COLO668 (cell line): Measurements from ENCODE around the gene C19orf33.

Experiments used
- DNase-seq: peaks from one replicate; lab custom pipeline; 2025; ENCODE audit not compliant: unreplicated experiment; lab: John Stamatoyannopoulos, UW

The C19orf33 gene

DNA sequence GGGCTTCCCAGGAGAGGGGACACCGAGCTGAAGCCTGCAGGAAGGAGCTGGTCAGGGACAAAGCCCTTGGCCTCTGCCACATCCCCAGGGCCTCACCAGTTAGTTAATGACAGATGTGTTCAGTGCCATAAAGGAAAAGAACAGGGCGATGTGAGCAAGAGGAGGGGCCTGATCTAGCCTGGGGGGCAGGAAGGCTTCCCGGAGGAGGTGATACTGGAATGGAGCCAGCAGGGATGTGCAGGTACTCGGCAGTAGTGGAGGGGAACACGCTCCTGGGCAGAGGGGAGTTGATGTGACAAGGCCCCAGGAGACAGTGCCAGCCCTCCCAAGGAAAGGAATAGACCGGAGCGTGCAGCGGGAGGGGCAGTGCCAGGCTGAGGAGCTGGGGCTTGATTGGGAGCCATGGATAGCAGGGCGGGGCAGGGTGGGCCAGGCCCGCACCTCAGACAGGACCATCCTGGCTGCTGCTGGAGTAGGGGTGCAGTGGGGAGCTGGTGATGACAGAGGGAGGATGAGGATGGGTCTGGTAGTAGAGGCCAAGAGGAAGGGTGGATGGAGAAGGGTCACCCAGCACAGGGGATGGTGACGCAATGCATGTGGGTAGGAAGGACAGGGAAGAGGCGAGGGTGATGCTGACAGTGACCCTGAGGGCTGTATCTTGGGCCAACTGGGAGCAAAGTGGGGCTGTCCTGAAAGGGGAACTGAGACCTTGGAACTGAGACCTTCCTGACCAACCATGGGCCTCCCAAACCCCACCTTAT lies 4.1 kb downstream of the C19orf33 start:
- no peak for DNase-seq

DNA sequence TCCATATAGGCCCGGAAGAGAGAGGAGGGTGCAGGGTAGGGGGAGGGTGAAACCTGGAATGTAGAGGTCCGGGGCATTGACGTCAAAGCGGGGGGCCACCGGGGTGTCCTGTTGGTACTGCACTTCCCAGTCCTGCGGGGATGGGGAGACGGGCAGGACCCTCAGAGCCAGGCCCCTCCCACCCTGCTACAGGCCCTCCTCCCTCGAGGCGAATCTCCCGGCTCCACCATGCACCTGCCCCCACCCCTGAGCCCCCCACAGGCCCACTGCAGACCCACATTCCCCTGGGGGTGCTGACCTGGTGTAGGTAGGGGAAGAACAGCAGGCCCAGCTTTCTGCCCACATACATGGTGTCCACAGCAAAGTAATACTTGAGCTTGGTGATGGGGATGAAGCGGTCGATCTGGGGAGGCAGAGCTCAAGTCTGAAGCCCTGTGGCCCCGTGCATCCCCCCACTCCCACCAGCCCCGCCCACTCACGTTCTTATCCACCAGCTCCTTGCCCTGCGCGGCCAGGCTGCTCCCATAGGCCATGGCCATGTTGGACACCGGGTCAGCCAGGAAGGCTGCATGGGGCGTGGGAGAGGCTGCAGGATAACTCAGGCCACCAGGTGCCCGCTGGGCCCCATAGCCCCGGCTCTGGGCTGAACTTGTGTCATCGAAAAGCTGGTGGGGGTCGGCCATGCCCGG lies 5.0 kb downstream of the C19orf33 start:
- no peak for DNase-seq

DNA sequence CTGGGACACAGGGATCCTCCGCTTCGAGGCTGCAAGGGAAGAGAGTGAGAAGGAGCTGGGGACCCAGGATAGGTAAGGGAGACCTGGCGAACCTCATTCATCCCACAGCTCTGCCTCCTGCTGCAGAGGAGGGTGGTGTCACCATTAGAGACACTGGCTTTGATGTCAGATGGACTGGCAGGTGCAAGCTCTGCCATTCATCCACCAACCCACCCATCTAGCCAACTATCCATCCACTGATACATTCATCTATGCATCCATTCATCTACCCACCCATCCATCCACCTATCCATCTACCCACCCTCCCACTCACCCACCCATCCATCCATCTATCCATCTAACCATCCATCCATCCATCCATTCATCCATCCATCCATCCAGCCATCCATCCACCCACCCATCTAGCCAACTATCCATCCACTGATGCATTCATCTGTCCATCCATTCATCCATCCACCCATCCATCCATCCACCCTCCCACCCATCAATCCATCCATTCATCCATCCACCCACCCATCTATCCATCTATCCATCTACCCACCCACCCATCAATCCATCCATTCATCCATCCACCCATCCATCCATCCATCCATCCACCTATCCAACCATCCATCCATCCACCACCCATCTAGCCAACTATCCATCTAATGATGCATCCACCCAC lies 5.7 kb downstream of the C19orf33 start:
- no peak for DNase-seq

DNA sequence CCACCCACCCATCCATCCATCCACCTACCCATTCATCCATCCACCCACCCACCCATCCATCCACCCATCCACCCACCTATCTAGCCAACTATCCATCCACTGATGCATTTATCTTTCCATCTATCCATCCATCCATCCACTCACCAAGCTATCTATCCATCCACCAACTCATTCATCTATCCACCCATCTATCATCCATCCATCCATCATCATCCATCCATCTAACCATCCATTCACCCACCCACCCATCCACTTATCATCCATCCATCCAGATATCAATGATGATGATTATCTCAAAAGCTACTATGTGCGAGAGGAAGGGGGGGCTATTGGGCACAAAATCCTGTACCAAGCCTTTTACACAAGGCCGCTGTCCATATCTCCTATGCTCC lies 6.2 kb downstream of the C19orf33 start:
- no peak for DNase-seq

DNA sequence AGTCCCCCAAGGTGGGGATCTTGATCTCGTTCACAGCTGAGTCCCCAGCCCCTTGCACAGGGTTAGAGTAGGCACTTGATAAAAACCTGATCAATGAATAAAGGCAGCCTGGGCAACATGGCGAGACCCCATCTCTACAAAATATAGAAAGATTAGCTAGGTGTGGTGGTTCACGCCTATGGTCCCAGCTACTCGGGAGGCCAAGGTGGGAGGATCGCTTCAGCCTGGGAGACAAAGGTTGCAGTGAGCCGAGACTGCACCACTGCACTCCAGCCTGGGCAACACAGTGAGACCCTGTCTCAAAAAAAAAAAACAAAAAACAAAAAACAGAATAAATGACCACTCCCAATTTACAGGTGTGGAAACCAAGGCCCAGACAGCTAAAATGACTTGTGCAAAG lies 6.9 kb downstream of the C19orf33 start:
- DNase-seq: no peak

DNA sequence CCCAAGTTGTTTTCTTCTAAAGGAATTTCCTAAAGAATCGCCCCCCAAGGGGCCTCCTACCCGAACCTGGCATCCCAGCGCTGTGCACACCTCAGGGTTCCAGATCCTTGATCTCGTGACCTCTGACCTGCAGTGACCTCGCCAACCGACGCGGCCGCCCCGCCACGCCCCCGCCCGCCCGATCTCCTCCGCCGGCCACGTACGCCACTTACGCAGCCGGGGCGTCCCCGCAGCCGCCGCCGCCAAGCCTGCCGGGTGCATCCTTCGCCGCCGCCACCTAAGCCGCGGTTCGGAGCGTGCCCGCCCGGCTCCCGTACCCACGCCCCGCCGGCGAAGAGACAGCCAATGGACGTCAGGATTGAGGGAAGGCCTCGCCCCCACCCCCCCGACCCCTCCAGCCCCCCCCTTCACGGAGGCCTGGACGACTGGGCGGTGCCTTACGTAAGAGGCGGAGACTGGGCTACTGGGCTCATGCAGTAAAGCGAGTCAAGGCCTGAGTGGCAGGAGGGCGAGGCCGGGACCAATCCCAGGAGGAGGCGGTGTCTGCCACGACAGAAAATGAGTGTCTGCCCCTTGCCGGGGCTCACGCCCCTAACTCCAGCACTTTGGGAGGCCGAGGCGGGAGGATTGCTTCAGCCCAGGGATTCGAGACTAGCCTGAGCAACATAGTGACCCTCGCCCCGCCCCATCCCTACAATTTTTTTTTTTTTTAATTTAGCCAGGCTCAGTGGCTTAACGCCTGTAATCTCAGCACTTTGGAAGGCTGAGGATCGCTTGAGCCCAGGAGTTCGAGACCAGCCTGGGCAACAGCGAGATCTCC lies 11.8 kb downstream of the C19orf33 start, which contains the start of gene YIF1B:
Gene YIF1B, minus strand, starts transcription at position 291 of the 820 bp plus-strand sequence. Its CDS starts 30 bp downstream, at position 261.
- DNase-seq: peak; percentile 97

DNA sequence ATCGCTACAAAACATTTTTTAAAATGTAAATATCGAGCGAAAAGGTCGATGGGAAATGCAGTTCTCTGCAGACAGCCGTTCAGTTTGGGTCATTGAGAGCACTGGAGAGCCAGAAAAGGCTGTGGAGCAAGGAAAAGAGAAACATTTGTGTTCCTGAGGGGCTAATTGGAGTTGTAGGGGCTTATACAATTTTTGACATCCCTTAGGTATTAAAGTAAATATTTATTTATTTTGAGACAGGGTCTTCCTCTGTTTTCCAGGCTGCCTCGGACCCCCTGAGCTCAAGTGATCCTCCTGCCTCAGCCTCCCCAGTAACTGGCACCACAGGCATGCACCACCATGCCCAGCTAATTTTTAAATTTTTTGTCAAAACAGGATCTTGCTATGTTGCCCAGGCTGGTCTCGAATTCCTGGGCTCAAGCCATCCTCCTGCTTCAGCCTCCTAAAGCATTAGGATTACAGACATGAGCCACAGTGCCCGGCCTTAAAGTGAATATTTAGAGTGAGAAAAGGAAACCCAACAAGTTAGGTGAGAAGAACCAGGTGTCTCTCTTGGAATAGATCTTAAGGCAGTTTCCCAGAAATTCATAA lies 12.5 kb downstream of the C19orf33 start:
- DNase-seq: no peak

DNA sequence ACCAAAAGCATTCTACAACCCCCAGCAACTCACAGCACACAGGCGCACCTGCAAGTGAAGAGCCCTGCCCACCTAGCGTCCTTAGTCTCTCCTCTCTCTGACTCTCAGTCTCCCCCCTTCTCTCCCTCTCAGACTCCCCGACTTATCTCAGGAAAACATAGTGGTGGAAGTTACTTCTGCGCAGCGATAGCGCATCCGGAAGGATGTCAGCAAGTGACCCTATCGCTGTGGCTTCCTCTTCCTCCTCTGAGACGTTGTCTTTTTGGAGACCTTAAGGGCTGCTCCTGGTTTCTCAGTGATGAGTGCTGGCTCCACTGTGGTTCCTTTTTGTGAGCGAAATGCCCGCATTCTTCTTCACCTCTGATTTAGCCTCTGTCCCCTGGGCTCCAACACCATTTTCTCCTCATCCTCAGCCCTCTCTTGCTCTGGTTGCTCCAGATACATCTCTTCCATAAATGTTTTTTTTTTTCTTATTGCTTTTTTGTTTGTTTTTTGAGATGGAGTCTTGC lies 13.1 kb downstream of the C19orf33 start:
- DNase-seq: no peak

DNA sequence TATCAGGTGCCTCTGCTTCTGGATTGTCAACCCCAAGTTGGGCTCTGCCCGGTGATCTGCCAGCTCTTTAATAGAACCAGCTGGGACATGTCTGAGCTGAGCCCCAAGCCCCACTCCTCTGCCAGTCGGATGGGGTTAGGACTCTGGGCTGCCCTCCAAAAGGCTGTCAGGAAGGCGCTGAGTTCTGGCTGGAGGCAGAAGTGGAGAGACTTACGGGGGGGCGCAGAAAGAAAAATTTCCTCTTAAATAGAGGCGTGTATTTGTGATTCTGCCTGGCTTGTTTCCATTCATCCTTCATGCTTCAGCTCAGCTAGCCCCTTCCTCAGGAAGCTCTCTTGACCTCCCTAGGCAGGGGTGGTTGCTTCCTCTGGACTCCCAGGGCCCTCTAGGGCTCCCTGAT lies 14.6 kb downstream of the C19orf33 start:
- no peak for DNase-seq

DNA sequence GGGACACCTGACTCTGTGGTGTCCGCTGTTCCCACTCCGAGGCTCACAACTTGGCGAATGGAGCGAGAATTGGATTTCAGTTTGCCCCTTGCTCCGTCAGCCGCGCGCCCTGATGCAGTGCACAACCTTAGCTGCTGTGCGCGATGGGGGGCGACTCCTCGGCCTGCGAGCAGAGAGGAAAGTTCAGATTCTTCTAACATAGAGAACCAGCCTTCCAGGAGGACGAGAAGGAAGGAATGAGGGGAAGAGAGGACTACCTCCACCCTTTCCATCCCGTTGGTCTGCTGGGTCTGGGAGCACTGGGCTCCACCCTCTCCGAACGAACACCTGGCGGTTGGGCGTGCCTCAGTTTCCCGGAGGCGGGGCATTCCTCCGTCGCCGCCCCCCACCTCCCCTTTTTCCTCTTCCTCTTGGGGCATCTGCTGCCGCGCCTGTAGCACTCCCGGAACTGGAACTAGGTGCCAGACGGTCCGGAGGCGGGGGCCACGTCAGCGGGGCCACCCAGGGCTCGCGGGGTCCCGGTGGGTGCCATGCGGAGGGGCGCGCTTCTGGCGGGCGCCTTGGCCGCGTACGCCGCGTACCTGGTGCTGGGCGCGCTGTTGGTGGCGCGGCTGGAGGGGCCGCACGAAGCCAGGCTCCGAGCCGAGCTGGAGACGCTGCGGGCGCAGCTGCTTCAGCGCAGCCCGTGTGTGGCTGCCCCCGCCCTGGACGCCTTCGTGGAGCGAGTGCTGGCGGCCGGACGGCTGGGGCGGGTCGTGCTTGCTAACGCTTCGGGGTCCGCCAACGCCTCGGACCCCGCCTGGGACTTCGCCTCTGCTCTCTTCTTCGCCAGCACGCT lies 15.6 kb downstream of the C19orf33 start, which contains the start of gene KCNK6:
Gene KCNK6, plus strand, starts transcription at position 425 of the 838 bp plus-strand sequence. Its CDS starts 106 bp downstream, at position 531.
- DNase-seq: peak; percentile 33

DNA sequence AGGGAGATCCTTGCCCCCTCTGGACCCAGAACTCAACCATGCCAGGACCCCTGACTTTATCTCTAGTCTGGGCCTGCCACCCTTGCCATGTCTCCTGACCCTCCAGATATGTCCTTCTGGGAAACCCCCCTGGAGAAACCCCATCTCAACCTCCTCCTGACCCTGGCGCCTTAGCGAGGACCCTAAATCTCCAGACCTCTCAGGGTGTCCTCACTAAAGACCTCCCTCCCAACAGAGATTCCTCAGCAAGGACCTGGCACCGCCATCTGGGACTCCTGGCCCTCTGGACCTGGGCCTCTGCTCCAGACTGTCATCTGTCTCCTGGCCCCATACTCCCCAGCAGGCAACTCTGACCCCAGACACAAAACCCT lies 16.9 kb downstream of the C19orf33 start:
- no peak for DNase-seq

DNA sequence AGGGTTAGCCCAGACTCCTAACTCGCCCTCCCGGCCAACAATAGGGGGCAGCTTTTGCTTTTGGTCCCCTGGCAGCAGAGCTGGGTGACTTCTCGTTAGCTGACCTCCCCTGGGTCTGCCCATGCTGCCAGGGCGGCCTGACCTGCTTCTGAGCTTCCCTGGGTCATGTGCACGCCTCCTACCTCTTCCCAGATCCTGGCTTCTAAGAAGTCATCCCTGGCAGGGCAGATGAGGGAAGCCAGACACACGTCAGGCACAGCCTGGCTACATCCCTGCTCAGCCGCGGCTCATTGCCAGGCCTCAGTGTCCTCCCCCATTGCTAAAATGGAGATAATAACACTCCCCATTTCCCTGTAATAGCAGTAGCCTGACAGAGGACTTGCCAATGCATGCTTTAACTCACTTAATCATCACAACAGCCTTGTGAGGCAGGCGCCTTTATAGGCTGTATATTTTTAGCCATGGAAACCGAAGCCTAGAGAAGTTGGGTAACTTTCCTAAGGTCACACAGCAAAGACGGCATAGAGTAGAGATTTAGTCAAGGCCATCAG lies 17.7 kb downstream of the C19orf33 start:
- no peak for DNase-seq

DNA sequence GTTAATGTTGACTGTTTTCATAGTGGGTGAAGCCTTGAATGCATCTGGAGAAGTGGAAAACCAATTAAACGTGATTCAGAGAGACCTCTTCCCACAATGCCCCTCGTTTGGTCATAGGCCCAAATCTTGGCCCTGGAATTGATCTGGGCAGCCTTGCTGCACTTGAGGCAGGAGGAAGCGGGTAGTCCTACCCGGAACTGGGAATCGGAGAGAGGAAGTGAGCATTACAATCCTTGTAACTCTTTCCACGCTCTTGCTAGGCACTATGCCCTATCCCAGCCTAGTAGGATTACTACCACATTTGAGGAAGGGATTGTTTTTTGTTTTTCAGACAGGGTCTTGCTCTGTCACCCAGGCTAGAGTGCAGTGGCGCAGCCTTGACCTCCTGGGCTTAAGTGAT lies 19.2 kb downstream of the C19orf33 start:
- no peak for DNase-seq

DNA sequence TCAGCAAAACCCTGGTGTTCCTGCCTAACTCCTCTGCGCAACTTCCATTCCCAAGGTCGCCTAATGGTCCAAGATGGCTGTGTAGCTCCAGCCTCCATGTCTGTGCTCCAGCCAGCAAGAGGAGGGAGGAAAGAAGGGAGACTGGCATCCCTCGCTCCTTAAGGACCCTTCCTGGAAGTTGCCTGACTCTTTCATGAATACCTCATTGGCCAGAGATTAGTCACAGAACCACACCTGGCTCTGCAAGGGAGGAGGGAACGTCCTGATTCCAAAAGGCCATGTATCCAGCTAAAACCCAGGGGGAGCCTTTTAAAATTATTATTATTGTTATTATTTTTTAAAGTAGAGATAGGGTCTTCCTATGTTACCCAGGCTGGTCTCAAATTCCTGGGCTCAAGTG lies 20.4 kb downstream of the C19orf33 start:
- DNase-seq: no peak

DNA sequence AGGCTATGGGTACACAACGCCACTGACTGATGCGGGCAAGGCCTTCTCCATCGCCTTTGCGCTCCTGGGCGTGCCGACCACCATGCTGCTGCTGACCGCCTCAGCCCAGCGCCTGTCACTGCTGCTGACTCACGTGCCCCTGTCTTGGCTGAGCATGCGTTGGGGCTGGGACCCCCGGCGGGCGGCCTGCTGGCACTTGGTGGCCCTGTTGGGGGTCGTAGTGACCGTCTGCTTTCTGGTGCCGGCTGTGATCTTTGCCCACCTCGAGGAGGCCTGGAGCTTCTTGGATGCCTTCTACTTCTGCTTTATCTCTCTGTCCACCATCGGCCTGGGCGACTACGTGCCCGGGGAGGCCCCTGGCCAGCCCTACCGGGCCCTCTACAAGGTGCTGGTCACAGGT lies 22.5 kb downstream of the C19orf33 start:
- DNase-seq: no peak

DNA sequence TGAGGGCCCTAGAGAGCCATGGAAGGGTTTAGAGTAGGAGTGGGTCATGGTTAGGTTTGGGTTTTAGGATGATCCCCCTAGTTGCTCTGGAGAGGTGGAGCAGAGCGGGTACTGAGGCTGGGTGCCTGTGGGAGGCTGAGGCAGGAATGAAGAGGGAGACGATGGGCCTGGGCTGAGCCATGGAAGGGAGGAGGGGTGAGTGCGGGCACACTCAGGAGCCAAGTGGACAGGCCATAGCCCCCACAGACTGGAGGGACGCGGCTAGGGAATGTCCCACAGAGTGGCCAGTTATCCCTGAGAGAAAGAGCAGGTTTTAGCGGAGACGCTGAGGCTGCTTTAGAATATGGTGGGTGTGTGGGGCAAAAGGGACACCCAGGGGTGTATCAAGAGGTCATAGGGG lies 25.6 kb downstream of the C19orf33 start:
- no peak for DNase-seq

DNA sequence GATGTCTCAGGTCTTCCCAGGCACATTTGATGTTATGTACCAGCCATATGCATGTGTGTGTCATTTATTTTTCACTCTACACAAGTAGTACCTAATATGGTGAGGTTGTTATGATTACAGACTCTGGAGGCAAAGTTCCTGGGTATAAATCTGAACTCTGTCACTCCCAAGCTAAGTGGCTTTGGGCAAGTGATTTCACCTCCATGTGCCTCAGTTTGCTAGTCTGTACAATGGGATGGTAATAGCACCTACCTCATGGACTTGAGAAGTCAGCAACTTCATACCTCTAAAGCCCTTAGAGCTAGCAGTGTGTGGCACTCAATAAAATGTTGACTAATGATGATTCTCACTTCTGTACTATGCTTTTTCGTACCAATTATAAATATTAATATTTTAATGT lies 27.7 kb downstream of the C19orf33 start:
- DNase-seq: no peak

DNA sequence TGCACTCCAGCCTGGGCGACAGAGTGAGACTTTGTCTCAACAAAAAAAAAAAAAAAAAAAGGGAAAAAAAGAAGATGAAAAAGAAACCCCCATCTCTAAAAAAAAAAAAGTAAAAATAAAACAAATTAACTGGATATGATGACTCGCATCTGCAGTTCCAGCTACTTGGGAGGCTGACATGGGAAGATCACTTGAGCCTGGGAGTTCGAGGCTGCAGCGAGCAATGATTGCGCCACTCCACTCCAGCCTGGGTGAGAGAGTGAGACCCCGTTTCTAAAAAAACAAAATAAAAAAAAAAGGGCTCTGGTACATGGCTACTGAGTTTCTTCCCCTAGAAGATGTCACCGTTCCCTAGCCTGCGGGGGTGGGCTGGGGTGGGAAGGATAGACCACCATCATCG lies 29.2 kb downstream of the C19orf33 start:
- DNase-seq: no peak

DNA sequence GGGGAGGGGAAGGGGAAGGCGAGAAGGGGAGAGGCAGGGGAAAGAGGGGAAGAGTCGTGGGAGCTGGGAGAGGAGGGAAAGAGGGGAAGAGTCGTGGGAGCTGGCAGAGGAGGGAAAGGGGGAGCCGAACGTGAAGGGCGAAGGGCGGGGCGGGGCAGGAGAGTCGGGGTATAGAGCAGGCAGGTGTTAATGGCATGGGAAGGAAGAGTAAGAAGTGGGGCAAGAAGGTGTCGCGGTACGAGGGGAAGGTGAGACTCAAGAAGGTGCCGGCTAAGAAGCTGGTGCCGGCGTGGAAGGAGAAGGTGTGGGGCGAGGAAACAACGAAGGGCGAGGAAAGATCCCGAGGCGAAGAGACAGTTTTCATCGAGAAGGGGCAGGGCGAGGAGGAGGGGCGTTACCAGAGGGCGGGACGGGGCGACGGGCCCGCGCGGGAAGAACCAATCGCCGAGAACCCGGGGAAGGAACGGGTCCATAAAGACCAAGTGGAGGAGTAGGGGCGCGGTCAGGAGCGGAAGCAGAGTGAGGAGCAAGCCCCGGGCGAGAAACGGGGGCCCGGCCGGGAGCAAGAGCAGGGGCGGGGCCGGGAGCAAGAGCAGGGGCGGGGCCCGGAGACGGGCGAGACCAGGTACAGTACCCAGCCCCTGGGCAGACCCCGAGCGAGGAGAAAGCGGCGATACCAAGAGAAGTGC lies 32.0 kb downstream of the C19orf33 start:
- DNase-seq: peak; percentile 92
